Measurements from ENCODE around the gene RPL10A. TPM values are rescaled to one million over a fixed set of nuclear protein-coding genes. Genes with fewer than 3 reads are reported as not detected.

RPL10A gene
- total RNA-seq, 2 donors from 2014 or later = 2,353 to 2,363 TPM

- H3K36me3 Mint-ChIP-seq (ENCODE audit: insufficient read depth in 2 of 2) = no peaks in the 10 kb centered on the region
- ATAC-seq (replicated peaks in 1 of 2) (no peak), DNase-seq (no peak)
- peaks cover 8% of the 10 kb centered on the region for H3K27me3 Mint-ChIP-seq (ENCODE audit: low read depth)
- H3K27ac Mint-ChIP-seq = no peak overlapping the region
- no peaks in the 10 kb centered on the region for H3K9me3 Mint-ChIP-seq
- peaks cover 18% of the 10 kb centered on the region for H3K4me1 Mint-ChIP-seq (ENCODE audit: low read depth)
- no peak overlapping the region for H3K4me3 Mint-ChIP-seq
Observed at GRCh38 chr6:35492974-35493284, 24.7 kb downstream of the RPL10A start.

DNA sequence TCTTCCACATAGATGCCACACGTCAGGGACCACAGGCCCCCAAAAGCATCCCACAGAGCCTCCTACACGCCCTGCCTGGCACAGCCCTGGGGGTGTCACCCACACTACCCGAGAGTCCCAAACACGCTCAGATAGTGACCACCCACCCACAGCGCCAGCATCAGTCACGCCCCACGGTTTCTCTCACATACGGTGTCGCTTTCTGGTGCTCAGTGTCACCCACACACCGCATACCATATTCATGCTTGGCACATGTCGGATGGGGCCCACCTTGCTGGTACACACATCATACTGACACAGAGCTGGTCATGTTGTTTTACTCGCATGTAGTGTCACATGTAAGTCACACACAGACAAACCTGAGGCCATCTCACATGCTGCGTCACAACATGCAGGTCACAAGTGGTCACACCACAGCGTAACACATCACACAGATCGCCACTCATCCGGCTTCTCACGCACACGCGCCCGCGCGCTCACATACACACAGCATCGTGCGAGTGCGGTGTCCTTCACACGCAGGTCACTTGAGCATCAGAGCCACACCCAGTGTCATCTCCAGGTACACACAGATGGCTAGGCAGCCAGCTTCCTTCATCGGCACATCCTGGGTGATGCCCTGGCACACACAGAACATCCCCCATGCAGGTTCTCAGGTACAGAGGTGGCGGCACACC, 25.2 kb downstream of the RPL10A start:
- Mint-ChIP-seq H3K9me3 (no peaks in the 10 kb centered on the region), H3K27ac (no peak overlapping the region), H3K36me3 (ENCODE audit: insufficient read depth in 2 of 2) (no peaks in the 10 kb centered on the region), H3K4me3 (no peak overlapping the region), H3K27me3 (ENCODE audit: low read depth) (peaks cover 11% of the 10 kb centered on the region), H3K4me1 (ENCODE audit: low read depth) (peaks cover 14% of the 10 kb centered on the region)
- no peak for ATAC-seq (replicated peaks in 1 of 2)
- DNase-seq = no peak

DNA sequence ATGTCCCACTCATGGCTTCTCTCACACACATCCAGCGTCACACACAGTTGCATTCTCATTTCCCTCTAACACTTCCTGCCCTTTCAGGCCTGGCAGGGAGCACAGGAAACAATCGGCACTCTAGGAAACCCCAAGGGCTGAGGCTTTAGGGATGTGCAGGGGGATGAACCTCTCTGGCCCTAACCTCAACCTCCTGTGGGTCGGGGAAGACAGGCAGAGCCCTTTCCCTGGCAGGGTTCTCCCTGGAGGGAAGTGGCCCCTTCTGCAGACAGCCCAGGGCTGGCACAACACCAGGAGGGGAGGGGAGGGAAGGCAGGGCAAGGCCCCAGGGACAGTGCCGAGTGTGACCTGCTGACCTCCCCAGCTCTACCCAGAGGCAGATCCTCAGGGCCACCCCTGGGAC, 26.0 kb downstream of the RPL10A start:
- peaks cover 20% of the 10 kb centered on the region for H3K4me1 Mint-ChIP-seq (ENCODE audit: low read depth)
- DNase-seq (no peak), ATAC-seq (replicated peaks in 1 of 2) (no peak)
- H3K4me3 Mint-ChIP-seq = no peak overlapping the region
- no peaks in the 10 kb centered on the region for H3K36me3 Mint-ChIP-seq (ENCODE audit: insufficient read depth in 2 of 2)
- H3K9me3 Mint-ChIP-seq = no peaks in the 10 kb centered on the region
- H3K27me3 Mint-ChIP-seq (ENCODE audit: low read depth) = peaks cover 18% of the 10 kb centered on the region
- H3K27ac Mint-ChIP-seq = no peak overlapping the region

DNA sequence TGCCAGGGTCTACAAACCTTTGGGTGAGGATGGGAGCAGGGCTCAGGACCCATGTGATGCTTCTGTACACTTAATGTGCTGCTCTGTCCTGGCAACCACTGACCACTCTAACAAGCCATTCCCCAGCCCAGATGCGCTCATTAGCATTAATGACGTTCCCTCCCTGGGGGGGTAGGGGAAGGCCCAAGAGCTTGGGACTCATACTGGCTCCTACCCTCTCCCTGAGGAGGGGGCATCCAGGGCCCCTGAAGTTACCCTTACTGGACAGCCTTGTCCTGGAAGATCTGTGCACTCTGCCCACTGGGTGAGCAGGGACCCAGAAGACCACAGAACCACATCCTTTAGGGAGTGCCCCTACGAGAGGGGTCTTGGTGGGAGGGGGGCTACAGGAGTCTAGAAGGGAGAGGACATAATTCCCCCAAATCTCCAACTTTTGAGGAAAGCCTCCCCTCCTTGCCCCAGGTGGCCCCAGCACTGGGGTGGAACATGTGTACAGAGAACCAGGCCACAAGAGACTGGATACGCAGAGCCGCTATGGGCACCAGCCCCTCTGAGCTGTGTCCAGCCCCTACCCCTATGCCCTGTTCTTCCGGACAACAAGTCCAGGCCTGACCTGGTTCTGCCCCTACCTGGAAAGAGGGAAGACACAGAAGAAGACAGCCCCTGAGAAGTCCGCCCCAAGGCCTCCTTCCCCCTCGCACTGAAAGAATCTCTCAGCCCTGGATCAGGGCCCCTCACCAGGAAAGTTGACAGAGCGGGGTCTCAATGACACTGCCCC, 27.2 kb downstream of the RPL10A start:
- H3K9me3 Mint-ChIP-seq = no peaks in the 10 kb centered on the region
- H3K27me3 Mint-ChIP-seq (ENCODE audit: low read depth) = peaks cover 18% of the 10 kb centered on the region
- no peaks in the 10 kb centered on the region for H3K36me3 Mint-ChIP-seq (ENCODE audit: insufficient read depth in 2 of 2)
- H3K27ac Mint-ChIP-seq = peak overlapping the region; percentile 7
- H3K4me3 Mint-ChIP-seq = peak overlapping the region; percentile 51 to 68
- ATAC-seq (replicated peaks in 1 of 2) (no peak), DNase-seq (no peak)
- H3K4me1 Mint-ChIP-seq (ENCODE audit: low read depth) = peaks cover 20% of the 10 kb centered on the region

DNA sequence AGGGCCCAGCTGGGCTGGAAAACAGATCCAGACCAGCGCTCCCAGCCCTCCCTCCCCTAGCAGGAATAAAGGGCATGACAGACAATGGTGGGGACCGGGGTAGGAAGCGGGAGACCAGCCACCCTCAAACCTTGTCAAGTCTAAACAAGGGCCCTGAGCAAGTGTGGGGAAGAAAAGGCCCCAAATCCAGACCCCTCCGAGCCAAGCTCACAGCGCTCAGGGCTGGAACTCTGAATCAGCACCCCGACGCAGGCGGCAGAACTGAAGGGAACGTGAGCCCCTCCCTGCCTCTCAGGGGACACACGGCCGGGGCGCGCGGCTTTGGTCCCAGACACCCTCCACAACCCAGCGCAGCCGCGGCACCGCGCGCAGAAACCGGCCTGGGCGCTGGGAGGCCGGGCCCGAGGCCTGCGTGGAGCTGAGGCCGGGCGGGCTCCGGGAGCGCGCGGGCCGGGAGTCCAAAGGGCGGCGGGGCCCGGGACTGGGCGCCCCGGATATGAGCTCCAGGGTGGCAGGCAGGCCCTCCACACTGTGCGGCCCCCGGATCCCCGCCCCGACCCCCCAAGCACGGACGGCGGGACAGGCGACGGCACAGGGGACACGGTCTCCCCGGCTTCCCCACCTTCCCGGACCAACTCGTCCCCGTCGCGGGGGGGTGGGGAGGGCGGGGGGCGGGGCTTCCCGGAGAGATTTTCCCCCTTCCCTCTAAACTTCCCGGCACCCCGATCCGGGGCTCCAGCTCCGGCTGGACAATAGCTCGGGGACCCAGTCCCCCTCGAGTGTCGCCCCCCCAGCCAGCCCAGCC, 28.0 kb downstream of the RPL10A start:
- ATAC-seq (replicated peaks in 1 of 2) (peak in 1 of 2 donors; percentile 5), DNase-seq (no peak)
- H3K27me3 Mint-ChIP-seq (ENCODE audit: low read depth) = peaks cover 10% of the 10 kb centered on the region
- H3K9me3 Mint-ChIP-seq = no peaks in the 10 kb centered on the region
- H3K27ac Mint-ChIP-seq = no peak overlapping the region
- H3K36me3 Mint-ChIP-seq (ENCODE audit: insufficient read depth in 2 of 2) = no peaks in the 10 kb centered on the region
- peaks cover 20% of the 10 kb centered on the region for H3K4me1 Mint-ChIP-seq (ENCODE audit: low read depth)
- H3K4me3 Mint-ChIP-seq = peak overlapping the region; percentile 51 to 68

GRCh38 chr6:35496841-35497570, 28.8 kb downstream of the RPL10A start, which contains the start of gene TEAD3:
Gene TEAD3 (minus strand): TSS chr6:35497079.
- Mint-ChIP-seq H3K4me3 (peak within 1 kb of the TSS; percentile 82 to 86), H3K36me3 (ENCODE audit: insufficient read depth in 2 of 2) (no peaks in the 10 kb centered on the region), H3K9me3 (no peaks in the 10 kb centered on the region), H3K4me1 (ENCODE audit: low read depth) (peaks cover 20% of the 10 kb centered on the region), H3K27ac (peak within 1 kb of the TSS; percentile 40), H3K27me3 (ENCODE audit: low read depth) (peaks cover 10% of the 10 kb centered on the region)
- ATAC-seq (replicated peaks in 1 of 2) (peak; percentile 79 to 80), DNase-seq (peak; percentile 58 to 62)

DNA sequence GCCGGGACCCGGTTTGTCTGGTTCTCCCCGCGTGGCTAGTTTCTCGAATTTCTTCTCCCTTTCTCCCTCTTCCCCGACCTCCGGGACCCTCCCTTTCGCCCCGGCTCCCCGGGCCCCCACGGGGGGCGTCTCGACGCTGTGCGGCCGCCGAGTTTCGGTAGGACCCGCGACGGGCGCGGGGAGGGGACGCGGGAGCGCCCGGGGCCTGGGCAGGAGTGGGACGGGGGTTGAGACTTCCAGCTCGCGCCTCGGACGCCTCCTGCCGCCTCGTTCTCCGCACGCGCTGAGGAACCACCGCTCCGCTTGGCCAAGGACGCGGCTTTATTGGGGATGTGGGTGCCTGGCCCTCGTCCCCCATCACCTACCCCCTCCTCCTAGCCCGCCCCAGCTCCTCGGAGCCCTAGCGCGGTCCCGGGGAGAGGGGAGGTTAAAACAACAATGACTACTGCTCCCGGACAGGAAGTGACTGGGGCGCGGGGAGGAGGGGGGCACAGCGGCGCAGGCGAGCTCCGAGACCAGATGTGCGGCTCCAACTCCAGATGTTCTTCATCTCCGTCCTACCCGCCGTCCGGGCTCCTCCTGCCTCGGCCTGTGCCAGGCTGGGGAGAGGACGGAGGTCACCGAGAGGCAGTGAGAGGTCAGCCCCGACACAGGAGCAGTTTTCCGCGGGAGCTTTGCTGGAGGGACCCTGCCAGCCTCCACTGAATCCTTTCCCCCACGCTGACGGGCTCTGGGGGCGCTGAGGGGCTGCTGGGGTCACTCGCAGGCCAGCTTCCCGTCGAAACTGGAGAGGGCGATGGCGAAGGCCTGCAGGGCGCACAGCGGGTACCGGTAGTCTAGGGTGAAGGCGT, 29.6 kb downstream of the RPL10A start:
- DNase-seq (peak; percentile 62 to 67), ATAC-seq (replicated peaks in 1 of 2) (peak; percentile 52 to 63)
- Mint-ChIP-seq H3K27ac (peak overlapping the region; percentile 40), H3K27me3 (ENCODE audit: low read depth) (peaks cover 14% of the 10 kb centered on the region), H3K4me3 (peak overlapping the region; percentile 82 to 86), H3K4me1 (ENCODE audit: low read depth) (peaks cover 20% of the 10 kb centered on the region), H3K9me3 (no peaks in the 10 kb centered on the region), H3K36me3 (ENCODE audit: insufficient read depth in 2 of 2) (no peaks in the 10 kb centered on the region)

- H3K36me3 Mint-ChIP-seq (ENCODE audit: insufficient read depth in 2 of 2) = no peaks in the 10 kb centered on the region
- H3K4me1 Mint-ChIP-seq (ENCODE audit: low read depth) = peaks cover 20% of the 10 kb centered on the region
- peaks cover 16% of the 10 kb centered on the region for H3K27me3 Mint-ChIP-seq (ENCODE audit: low read depth)
- peak overlapping the region; percentile 82 to 86 for H3K4me3 Mint-ChIP-seq
- no peak overlapping the region for H3K27ac Mint-ChIP-seq
- DNase-seq (no peak), ATAC-seq (replicated peaks in 1 of 2) (no peak)
- H3K9me3 Mint-ChIP-seq = no peaks in the 10 kb centered on the region
Observed at GRCh38 chr6:35498422-35499067, 30.3 kb downstream of the RPL10A start.

DNA sequence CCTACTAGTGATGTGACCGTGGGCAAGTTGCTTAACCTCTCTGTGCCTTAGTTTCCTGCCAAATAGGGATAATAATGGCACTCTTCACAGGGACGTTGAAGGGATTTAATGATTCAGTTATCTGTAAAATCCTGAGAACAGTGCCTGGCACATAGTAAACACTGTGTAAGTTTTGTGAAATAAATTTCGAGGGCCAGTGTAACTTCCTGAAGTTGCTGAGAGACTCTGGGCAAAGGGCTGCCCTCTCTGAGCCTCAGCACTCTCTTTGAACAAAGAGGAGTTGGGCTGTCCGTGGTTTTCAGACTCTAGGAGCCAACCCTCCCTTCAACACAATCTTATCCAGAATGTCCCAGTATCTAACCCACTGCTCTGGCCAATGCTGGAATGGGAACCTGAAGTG, 31.2 kb downstream of the RPL10A start:
- H3K4me1 Mint-ChIP-seq (ENCODE audit: low read depth) = peaks cover 13% of the 10 kb centered on the region
- H3K9me3 Mint-ChIP-seq = no peaks in the 10 kb centered on the region
- no peak overlapping the region for H3K27ac Mint-ChIP-seq
- ATAC-seq (replicated peaks in 1 of 2) = no peak
- H3K4me3 Mint-ChIP-seq = no peak overlapping the region
- DNase-seq = no peak
- H3K27me3 Mint-ChIP-seq (ENCODE audit: low read depth) = peaks cover 16% of the 10 kb centered on the region
- H3K36me3 Mint-ChIP-seq (ENCODE audit: insufficient read depth in 2 of 2) = no peaks in the 10 kb centered on the region

DNA sequence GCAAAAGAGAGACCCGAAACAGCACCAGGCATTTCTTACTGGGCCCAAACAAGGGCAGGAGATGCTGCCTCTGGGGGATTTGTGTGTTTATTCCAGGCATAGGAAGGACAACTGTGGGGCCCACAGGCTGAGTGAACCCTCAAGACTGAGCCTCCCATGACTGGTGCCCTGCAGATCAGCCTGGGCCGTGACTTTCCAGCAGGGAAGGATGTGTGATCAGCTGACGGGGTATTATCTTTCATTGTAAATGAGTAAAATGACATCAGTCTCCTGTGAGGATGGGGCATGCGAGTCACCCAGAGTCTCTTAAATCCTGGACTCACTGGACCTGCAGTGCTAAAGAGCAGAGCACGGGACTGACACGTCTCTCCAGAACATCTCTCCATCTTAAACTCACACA, 32.6 kb downstream of the RPL10A start:
- H3K27ac Mint-ChIP-seq = no peak overlapping the region
- H3K27me3 Mint-ChIP-seq (ENCODE audit: low read depth) = peaks cover 16% of the 10 kb centered on the region
- H3K4me3 Mint-ChIP-seq = no peak overlapping the region
- peaks cover 6% of the 10 kb centered on the region for H3K4me1 Mint-ChIP-seq (ENCODE audit: low read depth)
- ATAC-seq (replicated peaks in 1 of 2) (no peak), DNase-seq (no peak)
- H3K36me3 Mint-ChIP-seq (ENCODE audit: insufficient read depth in 2 of 2) = no peaks in the 10 kb centered on the region
- no peaks in the 10 kb centered on the region for H3K9me3 Mint-ChIP-seq

- Mint-ChIP-seq H3K4me3 (no peak overlapping the region), H3K27me3 (ENCODE audit: low read depth) (peaks cover 16% of the 10 kb centered on the region), H3K9me3 (no peaks in the 10 kb centered on the region)
Observed at GRCh38 chr6:35501784-35502183, 33.6 kb downstream of the RPL10A start.

GRCh38 chr6:35503534-35503933, 35.3 kb downstream of the RPL10A start:
- Mint-ChIP-seq H3K27ac (no peak overlapping the region), H3K4me1 (ENCODE audit: low read depth) (peaks cover 4% of the 10 kb centered on the region), H3K4me3 (no peak overlapping the region), H3K27me3 (ENCODE audit: low read depth) (peaks cover 13% of the 10 kb centered on the region), H3K9me3 (no peaks in the 10 kb centered on the region), H3K36me3 (ENCODE audit: insufficient read depth in 2 of 2) (no peaks in the 10 kb centered on the region)
- no peak for DNase-seq
- ATAC-seq (replicated peaks in 1 of 2) = peak in 1 of 2 donors; percentile 7

More at GRCh38 chr6:35501784-35502183, 33.6 kb downstream of the RPL10A start:
- ATAC-seq (replicated peaks in 1 of 2) = no peak
- Mint-ChIP-seq H3K36me3 (ENCODE audit: insufficient read depth in 2 of 2) (no peaks in the 10 kb centered on the region), H3K4me1 (ENCODE audit: low read depth) (peaks cover 6% of the 10 kb centered on the region), H3K27ac (no peak overlapping the region)
- DNase-seq = no peak
